Uterus (tissue), 4 donors: ENCODE measurements around the gene FBXW12. TPM values are rescaled to one million over a fixed set of nuclear protein-coding genes. Genes with fewer than 3 reads are reported as not detected.

Source experiments
- DNase-seq, 2 donors: peaks; one replicate each; pipeline ENCODE4 v3.0.0-alpha.2; 2019 to 2020
- H3K27ac ChIP-seq, 2 donors: fragments of 200-600 bp; sonication (generic); 1 replicate in 1 of 2; 2 replicates in 1 of 2; pipeline ENCODE4 v1.5.1; 2016 to 2018
- H3K27me3 ChIP-seq, 2 donors: fragments of 200-600 bp; sonication (generic); one replicate each; pipeline ENCODE4 v1.5.1; 2018 to 2019; ENCODE audit warnings: control low read depth in 1 of 2
- H3K36me3 ChIP-seq, 2 donors: fragments of 200-600 bp; sonication (generic); one replicate each; pipeline ENCODE4 v1.5.1; 2019; ENCODE audit warnings: control low read depth in 1 of 2
- H3K4me1 ChIP-seq, 2 donors: fragments of 200-600 bp; sonication (generic); one replicate each; pipeline ENCODE4 v1.5.1; 2018 to 2019; ENCODE audit warnings: control low read depth in 1 of 2
- H3K4me3 ChIP-seq, 2 donors: fragments of 200-600 bp; sonication (generic); 1 replicate in 1 of 2; 2 replicates in 1 of 2; pipeline ENCODE4 v1.5.1; 2018 to 2019; ENCODE audit warnings: mild to moderate bottlenecking in 1 of 2
- H3K9me3 ChIP-seq, 2 donors: fragments of 200-600 bp; sonication (generic); one replicate each; pipeline ENCODE4 v1.5.1; 2019; ENCODE audit warnings: control low read depth in 1 of 2
- POLR2A ChIP-seq, 2 donors: fragments of 450-650 bp; IDR thresholded peaks; one replicate each; pipeline ENCODE4 v1.6.1; 2016; ENCODE audit warnings: antibody characterized with exemption in 2 of 2, mild to moderate bottlenecking in 1 of 2, moderate library complexity in 1 of 2
- intact Hi-C: fragments of 100-400 bp; cut with DNase I; formaldehyde crosslinking; loops from one replicate; pipeline ENCODE4 v1.15.1; 2023; ENCODE audit warnings: low total_unique reads
- total RNA-seq, 4 donors: library from RNA; depleted of rRNA in 3 of 4; stranded (reverse); fragments of >200 nt in 3 of 4; gene quantifications; one replicate each; pipeline versions ENCODE4 v1.1.0 to v1.2.4, GENCODE V29; 2014 to 2023
- TF ChIP-seq, protein P1 (sequence below), 4 experiments: fragments of 200-600 bp in 2 of 4; fragments of 450-650 bp in 2 of 4; sonication (generic) in 2 of 4; IDR thresholded peaks; one replicate each; pipeline ENCODE4 v1.5.1; 2016 to 2019; ENCODE audit warnings: antibody characterized with exemption in 4 of 4, mild to moderate bottlenecking in 2 of 4, moderate library complexity in 1 of 4
- donor health status: DM: yes; HTN: yes; CAD: no.

FBXW12 gene
- total RNA-seq, 4 donors from 2014 or later: 0.37 to 0.55 TPM; not detected in 2

DNA sequence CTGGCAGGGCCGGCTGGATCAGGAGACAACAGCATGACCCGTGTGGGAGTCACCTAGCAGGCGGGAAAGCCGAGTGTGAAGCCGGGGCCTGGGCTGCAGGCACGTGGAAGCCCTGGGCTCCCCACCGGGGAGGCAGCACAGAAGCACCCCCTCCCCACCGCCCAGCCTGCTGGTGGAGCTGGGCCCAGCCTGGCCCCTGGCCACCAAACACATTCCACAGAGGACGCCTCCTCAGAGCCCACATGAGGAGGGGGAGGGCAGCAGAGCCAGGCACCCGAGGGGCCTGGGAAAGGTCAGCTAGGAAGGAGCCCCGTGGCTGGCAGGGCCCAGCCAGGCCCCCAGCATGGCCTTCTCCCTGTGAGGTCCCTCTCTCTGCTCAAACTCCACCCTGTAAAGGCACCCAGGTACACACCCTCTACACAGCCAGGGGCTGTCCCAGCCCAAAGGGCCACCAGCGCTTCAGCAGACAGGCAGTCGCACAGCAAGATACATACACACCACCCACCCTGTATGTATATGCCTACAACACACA lies 53.3 kb downstream of the FBXW12 start:
- Histone ChIP-seq H3K4me1 (peaks cover 11 to 22% of the 10 kb centered on the region in 2 donors), H3K36me3 (no peaks in the 10 kb centered on the region), H3K4me3 (no peak overlapping the region), H3K9me3 (no peaks in the 10 kb centered on the region), H3K27me3 (no peaks in the 10 kb centered on the region), H3K27ac (peak overlapping the region; percentile 91 to 97)
- intact Hi-C loops: no loop called here
- TF ChIP-seq POLR2A (IDR thresholded peaks at IDR 0.05): no peak
- TF ChIP-seq, protein P1, sequence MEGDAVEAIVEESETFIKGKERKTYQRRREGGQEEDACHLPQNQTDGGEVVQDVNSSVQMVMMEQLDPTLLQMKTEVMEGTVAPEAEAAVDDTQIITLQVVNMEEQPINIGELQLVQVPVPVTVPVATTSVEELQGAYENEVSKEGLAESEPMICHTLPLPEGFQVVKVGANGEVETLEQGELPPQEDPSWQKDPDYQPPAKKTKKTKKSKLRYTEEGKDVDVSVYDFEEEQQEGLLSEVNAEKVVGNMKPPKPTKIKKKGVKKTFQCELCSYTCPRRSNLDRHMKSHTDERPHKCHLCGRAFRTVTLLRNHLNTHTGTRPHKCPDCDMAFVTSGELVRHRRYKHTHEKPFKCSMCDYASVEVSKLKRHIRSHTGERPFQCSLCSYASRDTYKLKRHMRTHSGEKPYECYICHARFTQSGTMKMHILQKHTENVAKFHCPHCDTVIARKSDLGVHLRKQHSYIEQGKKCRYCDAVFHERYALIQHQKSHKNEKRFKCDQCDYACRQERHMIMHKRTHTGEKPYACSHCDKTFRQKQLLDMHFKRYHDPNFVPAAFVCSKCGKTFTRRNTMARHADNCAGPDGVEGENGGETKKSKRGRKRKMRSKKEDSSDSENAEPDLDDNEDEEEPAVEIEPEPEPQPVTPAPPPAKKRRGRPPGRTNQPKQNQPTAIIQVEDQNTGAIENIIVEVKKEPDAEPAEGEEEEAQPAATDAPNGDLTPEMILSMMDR (IDR thresholded peaks at IDR 0.05): no peak
- peak; percentile 50 to 65 for DNase-seq

DNA sequence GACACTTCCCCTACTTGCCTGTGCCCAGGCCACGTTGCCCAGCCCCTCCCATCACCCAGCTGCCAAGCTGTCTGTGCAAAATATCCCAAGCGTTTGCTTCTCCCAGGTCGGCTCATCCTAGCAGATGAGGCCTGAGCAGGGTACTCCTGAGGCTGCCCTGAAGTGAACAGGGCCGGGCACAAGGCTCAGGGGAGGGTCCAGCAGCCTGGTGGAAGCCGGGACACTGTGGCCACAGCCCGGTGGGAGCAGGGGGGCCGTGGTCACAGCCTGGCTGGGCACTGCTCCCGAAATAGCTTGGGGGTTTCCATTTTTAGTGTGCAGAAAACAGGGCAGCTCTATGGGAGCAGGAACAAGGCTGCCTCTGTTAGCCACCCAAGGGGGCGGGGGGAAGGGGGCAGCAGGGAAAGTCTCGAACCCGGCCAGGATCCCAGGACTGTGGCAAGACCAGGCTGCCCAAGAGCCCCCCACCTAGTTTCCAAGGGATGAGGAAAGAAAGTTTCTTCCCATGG lies 54.4 kb downstream of the FBXW12 start:
- DNase-seq: no peak
- TF ChIP-seq, protein P1 (IDR thresholded peaks at IDR 0.05): no peak
- no peak for TF ChIP-seq POLR2A (IDR thresholded peaks at IDR 0.05)
- intact Hi-C loops: no loop called here
- peaks cover 11 to 24% of the 10 kb centered on the region in 2 donors for H3K4me1 ChIP-seq
- peak overlapping the region in 1 of 2 donors; percentile 9 for H3K4me3 ChIP-seq
- H3K9me3 ChIP-seq: no peaks in the 10 kb centered on the region
- H3K27ac ChIP-seq: peak overlapping the region; percentile 91 to 97
- no peaks in the 10 kb centered on the region for H3K36me3 ChIP-seq
- no peaks in the 10 kb centered on the region for H3K27me3 ChIP-seq

- TF ChIP-seq, protein P1 (IDR thresholded peaks at IDR 0.05): no peak
- TF ChIP-seq POLR2A (IDR thresholded peaks at IDR 0.05): no peak
- peak overlapping the region; percentile 91 to 97 for H3K27ac ChIP-seq
- H3K36me3 ChIP-seq: no peaks in the 10 kb centered on the region
- H3K27me3 ChIP-seq: no peaks in the 10 kb centered on the region
- no peak for DNase-seq
- peaks cover 11 to 24% of the 10 kb centered on the region in 2 donors for H3K4me1 ChIP-seq
- no peaks in the 10 kb centered on the region for H3K9me3 ChIP-seq
- peak overlapping the region; percentile 61 to 62 for H3K4me3 ChIP-seq
- intact Hi-C loops: no loop called here
These were observed 55.1 kb downstream of the FBXW12 start for GRCh38 chr3:48426944-48427629.

- Histone ChIP-seq H3K4me3 (peak overlapping the region; percentile 61 to 62), H3K36me3 (no peaks in the 10 kb centered on the region), H3K27me3 (no peaks in the 10 kb centered on the region), H3K4me1 (peaks cover 11 to 24% of the 10 kb centered on the region in 2 donors), H3K27ac (peak overlapping the region; percentile 91 to 97), H3K9me3 (no peaks in the 10 kb centered on the region)
- intact Hi-C loops: no loop called here
- TF ChIP-seq, protein P1 (IDR thresholded peaks at IDR 0.05): no peak
- no peak for TF ChIP-seq POLR2A (IDR thresholded peaks at IDR 0.05)
- no peak for DNase-seq
These were observed 55.6 kb downstream of the FBXW12 start for GRCh38 chr3:48427630-48427962.

GRCh38 chr3:48428088-48428571 lies 56.1 kb downstream of the FBXW12 start:
- Histone ChIP-seq H3K27me3 (no peaks in the 10 kb centered on the region), H3K9me3 (no peaks in the 10 kb centered on the region), H3K36me3 (no peaks in the 10 kb centered on the region), H3K4me3 (peak overlapping the region; percentile 61 to 62), H3K4me1 (peaks cover 11 to 24% of the 10 kb centered on the region in 2 donors), H3K27ac (peak overlapping the region; percentile 91 to 97)
- intact Hi-C loops: no loop called here
- TF ChIP-seq, protein P1 (IDR thresholded peaks at IDR 0.05): no peak
- TF ChIP-seq POLR2A (IDR thresholded peaks at IDR 0.05): no peak
- no peak for DNase-seq
